ENCODE data around the gene NAALADL2.

DNA sequence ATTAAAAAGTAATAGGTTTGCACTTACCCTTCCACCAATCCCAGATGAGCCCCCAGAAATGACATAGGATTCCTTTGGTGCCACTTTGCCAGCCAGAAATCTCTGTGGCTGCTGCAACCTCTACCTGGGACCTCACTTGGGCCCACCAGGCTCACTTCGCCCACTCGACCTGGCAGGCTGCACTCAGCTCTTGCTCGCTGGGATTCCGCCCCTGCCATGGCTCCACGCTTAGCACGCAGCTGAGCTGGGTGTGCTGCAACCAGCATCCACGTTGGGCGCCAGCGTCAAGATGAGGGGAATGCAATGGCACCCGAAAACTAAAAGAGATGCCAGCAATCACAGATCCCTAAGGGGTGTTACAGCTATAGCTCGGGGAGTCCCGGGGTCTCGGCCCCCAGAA lies 761.0 kb downstream of the NAALADL2 start:
- TF ChIP-seq, protein P1, sequence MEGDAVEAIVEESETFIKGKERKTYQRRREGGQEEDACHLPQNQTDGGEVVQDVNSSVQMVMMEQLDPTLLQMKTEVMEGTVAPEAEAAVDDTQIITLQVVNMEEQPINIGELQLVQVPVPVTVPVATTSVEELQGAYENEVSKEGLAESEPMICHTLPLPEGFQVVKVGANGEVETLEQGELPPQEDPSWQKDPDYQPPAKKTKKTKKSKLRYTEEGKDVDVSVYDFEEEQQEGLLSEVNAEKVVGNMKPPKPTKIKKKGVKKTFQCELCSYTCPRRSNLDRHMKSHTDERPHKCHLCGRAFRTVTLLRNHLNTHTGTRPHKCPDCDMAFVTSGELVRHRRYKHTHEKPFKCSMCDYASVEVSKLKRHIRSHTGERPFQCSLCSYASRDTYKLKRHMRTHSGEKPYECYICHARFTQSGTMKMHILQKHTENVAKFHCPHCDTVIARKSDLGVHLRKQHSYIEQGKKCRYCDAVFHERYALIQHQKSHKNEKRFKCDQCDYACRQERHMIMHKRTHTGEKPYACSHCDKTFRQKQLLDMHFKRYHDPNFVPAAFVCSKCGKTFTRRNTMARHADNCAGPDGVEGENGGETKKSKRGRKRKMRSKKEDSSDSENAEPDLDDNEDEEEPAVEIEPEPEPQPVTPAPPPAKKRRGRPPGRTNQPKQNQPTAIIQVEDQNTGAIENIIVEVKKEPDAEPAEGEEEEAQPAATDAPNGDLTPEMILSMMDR (IDR thresholded peaks at IDR 0.05) = no peak
- TF ChIP-seq EZH2 (IDR thresholded peaks at IDR 0.05) = no peak

Measured in neural progenitor cell (in vitro differentiated cells).